GM19397 (cell line): ENCODE measurements around the gene OR5B21.

Source experiments
- ATAC-seq: cut with Tn5 transposase; IDR thresholded peaks from one replicate; pipeline ENCODE4 v1.9.1; 2021; ENCODE audit warnings: mild to moderate bottlenecking, moderate library complexity; ENCODE audit not compliant: unreplicated experiment

Gene OR5B21

DNA sequence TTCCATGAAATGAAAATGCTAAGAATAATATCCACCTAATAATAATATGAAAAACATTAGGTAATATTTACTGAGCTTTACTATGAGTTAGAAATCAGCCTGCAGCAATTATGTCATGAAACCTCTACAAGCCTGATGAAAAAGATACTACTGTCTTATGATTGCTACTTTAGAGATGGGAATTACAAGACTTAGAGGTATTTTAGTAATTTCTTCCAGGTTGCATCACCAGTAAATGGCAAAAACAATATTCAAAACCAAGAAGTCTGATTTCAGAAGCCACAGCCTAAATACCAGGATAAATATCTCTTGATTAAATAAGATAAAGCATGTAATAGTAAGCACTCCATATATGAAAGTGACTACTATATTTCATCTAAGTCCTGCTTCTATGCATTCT, 13.8 kb downstream of the OR5B21 start:
- no peak for ATAC-seq

- no peak for ATAC-seq
Observed at GRCh38 chr11:58493676-58494075, 14.2 kb downstream of the OR5B21 start.

- no peak for ATAC-seq
Observed at GRCh38 chr11:58490827-58491226, 17.1 kb downstream of the OR5B21 start.

- no peak for ATAC-seq
Observed at GRCh38 chr11:58487170-58487569, 20.7 kb downstream of the OR5B21 start.

DNA sequence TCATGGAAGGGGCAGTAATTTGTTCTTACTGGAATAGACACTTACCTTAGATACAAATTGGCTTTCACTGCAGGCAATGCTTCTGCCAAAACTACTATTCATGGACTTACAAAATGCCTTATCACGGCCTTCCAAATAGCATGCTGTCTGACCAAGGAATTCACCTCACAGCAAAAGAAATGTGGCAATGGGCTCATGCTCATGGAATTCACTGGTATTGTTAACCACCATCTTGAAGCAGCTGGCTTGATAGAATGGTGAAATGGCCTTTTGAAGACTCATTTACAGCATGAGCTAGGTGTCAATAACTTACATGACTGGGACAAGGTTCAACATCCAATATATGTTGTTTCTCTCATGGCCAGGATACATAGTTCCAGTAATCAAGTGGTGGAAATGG, 21.9 kb downstream of the OR5B21 start:
- no peak for ATAC-seq

- ATAC-seq: no peak
Observed at GRCh38 chr11:58471892-58472291, 36.0 kb downstream of the OR5B21 start.

- no peak for ATAC-seq
Observed at GRCh38 chr11:58466293-58466692, 41.6 kb downstream of the OR5B21 start.

DNA sequence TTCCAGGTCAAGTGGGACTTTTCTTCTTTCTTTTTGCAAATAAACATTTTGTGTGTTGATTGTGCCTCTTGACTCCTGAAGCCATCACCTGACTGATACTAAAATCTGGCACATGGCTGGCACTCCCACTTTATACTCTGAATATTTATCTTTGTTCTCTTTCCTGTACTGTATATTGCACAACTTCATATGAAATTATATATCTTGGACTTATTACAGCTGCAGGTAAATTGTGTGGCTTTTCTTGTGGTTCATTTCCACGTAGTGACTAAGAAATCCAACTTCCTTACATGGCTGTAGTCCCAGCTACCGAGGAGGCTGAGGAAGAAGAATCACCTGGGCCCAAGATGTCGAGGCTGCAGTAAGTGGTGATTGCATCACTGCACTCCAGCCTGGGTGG, 42.2 kb downstream of the OR5B21 start:
- ATAC-seq: no peak
